H7 (cell line): ENCODE measurements around the gene STEAP3. TPM values are rescaled to one million over a fixed set of nuclear protein-coding genes. Genes with fewer than 3 reads are reported as not detected.

Source experiments
- DNase-seq: peaks from one replicate; pipeline ENCODE4 v3.0.0; 2012
- H3K27me3 ChIP-seq: 2 replicates; pipeline ENCODE4 v1.6.0; 2011; ENCODE audit warnings: mild to moderate bottlenecking, low read length; ENCODE audit not compliant: control insufficient read depth, insufficient read depth
- H3K36me3 ChIP-seq: replicated peaks from 2 replicates; pipeline ENCODE4 v1.5.1; 2011; ENCODE audit warnings: low read length; ENCODE audit not compliant: control insufficient read depth, insufficient read depth
- H3K4me3 ChIP-seq: 2 replicates; pipeline ENCODE4 v1.5.1; 2011; ENCODE audit warnings: low read depth, mild to moderate bottlenecking, control low read depth, low read length, moderate library complexity; ENCODE audit not compliant: insufficient read depth
- total RNA-seq: library from RNA; depleted of rRNA; stranded (reverse); fragments of >200 nt; shearing (Covaris generic); gene quantifications from 2 replicates; pipeline ENCODE4 v1.2.3, GENCODE V29; 2014

Gene STEAP3
- total RNA-seq, 1 experiment from 2014 or later = 16.0 TPM

DNA sequence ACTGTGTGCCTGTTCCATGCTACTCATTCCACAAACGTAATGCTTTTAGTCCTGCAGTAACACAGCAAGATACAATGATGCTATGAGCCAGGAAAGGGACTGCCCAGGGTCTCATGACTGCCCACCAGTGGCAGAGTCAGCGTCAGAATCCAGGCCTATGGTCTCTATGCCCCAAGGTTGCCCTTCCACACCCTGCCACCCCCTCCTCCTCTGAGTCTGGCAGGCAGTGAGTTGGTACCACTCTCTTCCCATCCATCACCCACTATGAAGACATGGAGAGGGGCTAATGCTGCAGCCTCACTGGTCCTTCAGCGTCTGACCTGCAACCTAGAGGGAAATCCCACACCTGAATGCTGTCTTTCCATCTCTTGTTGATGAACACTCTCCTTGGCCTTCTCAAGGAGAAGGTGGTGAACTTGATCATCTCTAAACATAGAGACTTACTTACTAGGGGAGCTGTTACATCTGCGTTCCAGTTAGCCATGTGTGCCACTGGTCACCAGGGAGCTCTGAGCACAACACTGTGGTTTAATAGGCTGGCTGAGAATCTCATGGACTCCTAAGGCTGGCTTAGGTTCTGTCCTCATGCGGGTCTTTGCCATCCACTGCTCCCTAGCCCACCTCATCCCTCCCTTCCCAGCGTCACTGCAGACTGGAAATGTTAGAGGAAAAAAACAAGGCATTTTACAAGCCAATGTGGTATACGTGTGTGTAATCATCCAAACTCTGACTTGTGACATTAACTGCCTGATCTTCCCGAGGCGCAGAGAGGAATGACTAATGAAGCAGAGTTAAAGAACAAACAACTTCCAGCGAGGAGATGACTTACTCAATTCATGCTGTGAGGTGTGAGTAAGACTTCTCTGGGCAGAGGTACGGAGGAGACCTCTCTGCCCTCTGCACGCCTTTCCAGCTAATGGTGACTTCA lies 28.8 kb downstream of the STEAP3 start:
- Histone ChIP-seq H3K4me3 (no peak overlapping the region), H3K27me3 (no peaks in the 10 kb centered on the region), H3K36me3 (peaks cover 7% of the 10 kb centered on the region)
- DNase-seq = peak; percentile 23

DNA sequence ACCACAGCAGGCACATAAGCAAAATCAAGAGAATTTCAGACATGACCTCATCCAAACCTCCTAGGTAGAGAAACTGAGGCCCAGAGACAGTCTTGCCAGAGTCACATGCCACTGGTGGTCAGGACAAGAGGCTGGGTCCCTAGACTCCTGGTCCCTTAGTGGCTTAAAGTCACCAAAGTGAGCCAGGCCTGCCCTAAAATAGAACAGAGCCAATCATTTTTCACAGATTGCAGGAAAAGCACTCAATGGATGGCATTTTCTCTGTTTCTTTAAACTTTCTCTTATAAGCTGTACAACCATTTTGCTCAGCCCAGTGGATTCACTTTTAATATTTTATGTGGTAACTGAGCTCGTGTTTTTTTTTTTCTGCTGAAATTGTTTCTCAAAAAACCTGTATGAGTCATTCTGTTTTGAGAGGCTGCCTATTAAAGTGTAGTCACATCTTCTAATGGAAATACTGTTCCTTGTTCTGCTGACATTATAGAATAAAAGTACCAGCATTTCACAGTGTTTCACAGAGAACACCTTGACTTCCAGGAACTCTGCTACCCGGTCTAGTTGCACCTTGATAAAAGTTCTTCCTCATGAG lies 29.6 kb downstream of the STEAP3 start:
- Histone ChIP-seq H3K27me3 (no peaks in the 10 kb centered on the region), H3K36me3 (peaks cover 7% of the 10 kb centered on the region), H3K4me3 (no peak overlapping the region)
- DNase-seq = no peak

DNA sequence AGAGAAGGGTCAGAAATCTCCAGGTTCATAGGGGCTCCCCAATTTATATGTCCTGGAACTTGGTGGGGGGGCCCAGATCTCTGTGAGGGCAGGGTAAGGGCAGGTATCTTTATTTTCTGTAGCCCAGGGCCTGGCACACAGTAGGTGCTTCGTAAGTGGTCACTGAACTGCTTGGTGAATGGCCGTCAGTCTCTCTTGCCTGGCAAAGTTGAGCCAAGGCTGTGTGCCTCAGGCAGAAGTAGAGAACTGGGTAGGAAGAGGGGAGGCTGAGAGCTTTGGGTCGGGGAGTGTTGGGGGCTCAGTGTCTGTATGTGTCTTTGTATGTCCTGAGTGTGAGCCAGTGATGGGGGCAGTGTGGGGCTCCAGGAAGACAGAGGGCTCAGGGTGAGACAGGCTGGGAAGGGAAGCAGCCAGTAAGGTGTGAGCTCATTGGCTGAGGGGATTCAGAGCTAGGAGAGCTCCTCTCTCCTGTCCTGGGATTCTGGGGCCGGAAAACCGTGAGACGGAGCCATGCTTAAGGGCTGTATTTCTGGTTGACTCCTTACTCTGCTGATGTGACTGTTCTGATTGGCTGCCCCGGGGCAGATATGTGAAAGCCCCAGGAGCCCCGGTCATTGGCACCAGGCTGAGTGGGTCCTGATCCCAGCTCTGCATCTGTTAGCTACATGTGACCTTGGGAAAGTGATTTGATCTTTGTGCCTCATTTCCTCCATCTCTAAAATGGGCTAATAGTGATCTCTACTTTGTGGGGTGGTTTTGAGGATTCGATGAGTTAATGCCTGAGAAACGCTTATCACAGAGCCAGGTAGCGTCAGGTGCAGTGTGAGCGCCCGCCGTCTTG lies 30.3 kb downstream of the STEAP3 start:
- no peak overlapping the region for H3K4me3 ChIP-seq
- DNase-seq = peak; percentile 16
- H3K27me3 ChIP-seq = no peaks in the 10 kb centered on the region
- H3K36me3 ChIP-seq = peaks cover 7% of the 10 kb centered on the region

DNA sequence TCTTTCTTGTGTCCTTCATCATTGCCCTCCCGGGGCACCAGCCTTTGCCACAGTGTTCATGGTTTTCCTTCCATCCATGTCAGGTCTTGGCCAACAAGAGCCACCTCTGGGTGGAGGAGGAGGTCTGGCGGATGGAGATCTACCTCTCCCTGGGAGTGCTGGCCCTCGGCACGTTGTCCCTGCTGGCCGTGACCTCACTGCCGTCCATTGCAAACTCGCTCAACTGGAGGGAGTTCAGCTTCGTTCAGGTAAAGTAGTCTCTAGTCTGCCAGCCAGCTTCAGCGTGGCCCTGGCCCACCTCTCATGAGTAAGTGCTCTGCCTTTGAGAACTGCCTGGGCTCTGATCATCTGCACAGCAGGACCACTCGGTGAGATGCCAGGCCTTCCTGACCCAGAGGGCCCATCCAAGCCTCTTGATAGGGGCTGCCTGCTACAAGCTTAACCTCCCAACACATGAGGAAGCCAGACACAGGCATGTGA lies 31.0 kb downstream of the STEAP3 start:
- no peak overlapping the region for H3K4me3 ChIP-seq
- DNase-seq = peak; percentile 8

DNA sequence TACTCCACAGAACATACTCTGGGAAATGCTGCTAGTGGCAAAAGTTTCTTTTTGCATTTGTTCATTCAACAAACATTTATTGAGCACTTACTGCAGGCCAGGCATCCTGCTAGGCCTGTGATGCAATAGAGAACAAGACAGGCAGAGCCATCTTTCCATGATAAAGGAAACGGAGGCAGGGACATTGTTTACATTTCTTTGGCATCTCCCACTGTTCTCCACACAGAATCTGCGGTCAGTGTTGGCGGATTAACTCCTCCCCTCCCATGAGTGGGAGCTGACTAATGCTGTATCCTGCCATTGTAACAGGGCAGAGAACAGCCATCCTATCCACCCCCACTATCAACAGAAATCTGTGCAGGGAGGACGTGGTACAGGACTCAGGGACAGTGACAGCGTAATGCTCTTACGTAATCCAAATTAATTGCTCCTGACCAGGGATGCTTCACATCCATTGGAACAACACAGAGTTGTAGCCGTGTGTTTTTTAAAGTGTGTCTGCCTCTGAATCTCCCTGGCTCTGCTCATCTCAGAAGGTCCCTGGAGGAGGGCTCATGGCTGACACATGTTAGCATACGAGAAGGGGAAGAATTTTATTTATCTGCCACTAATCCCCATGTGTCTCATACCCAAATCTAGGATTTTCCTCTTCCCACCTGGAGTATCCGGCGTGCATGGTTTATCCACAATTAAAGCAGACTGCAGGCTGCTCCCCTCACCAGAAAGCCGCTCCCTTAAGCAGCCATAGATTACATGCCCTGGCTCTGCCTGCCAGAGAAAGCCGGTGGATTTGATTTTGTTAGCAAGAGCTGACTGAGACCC lies 32.3 kb downstream of the STEAP3 start:
- no peak overlapping the region for H3K4me3 ChIP-seq
- no peaks in the 10 kb centered on the region for H3K27me3 ChIP-seq
- DNase-seq = peak; percentile 68
- H3K36me3 ChIP-seq = peaks cover 7% of the 10 kb centered on the region

More for the DNA sequence above, 31.0 kb downstream of the STEAP3 start:
- no peaks in the 10 kb centered on the region for H3K27me3 ChIP-seq
- peaks cover 7% of the 10 kb centered on the region for H3K36me3 ChIP-seq

DNA sequence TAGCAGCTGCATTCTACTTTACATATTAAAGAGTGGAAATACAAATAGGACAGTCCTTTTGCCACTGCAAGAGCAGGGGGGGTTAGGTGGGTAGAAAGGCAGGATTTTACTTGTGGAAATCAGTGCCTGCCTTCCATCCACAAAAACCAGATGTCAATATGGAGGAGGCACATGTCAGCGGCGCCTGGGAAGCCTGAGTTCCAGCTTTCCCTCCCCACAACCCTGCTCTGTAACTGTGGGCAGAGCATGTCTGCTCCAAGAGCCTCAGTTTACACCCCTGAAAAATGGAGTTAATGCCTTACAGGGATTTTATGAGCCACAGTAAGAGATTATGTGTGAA lies 32.9 kb downstream of the STEAP3 start:
- H3K36me3 ChIP-seq = peaks cover 4% of the 10 kb centered on the region
- H3K27me3 ChIP-seq = no peaks in the 10 kb centered on the region
- no peak for DNase-seq
- H3K4me3 ChIP-seq = no peak overlapping the region

DNA sequence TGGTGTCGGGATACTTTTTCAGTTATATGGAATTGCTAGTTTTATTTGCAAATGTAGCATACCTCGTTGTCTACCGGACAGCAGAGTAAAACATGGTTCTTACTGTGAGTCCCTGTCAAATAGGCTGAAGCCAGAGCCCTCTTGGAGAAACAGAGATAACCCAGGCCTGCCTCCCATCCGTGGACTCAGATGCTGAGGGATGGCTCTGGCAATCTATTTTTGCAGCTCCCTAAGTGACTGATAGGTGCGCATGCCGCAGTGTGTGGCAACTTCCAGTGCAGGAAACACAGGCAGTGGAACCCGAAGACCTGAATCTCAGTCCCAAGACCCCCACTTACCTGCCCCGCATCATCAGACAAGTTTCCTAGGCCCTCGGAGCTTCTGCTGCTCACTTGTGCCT lies 33.6 kb downstream of the STEAP3 start:
- Histone ChIP-seq H3K4me3 (no peak overlapping the region), H3K27me3 (no peaks in the 10 kb centered on the region), H3K36me3 (peaks cover 4% of the 10 kb centered on the region)
- DNase-seq = no peak

DNA sequence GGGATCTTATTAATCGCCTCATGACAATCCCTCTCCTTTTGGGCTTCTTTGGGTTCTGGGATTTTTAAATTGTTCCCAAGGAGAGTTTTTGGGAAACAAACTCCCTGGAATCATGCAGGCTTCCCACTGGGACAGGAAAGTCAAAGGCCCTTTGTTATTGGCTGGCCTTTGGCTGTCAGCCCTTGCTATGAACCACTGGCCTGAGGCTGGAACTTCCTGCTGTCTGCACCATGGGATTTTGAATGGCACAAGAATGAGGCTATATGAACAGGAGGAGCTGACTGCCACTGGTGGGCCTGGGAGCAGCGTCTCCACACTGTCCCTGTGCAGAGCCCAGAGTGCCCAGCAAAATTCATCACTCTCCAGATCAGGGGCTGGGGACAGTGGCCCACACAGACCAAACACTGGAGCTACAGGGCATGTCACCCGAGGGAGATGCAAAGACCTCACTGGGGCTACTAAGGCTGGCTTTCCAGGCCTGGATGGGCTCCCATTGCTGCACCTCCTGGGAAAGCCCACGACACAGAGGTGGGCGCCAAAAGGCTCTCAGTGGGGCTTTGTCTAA lies 35.7 kb downstream of the STEAP3 start:
- DNase-seq = peak; percentile 40
- Histone ChIP-seq H3K4me3 (no peak overlapping the region), H3K27me3 (no peaks in the 10 kb centered on the region), H3K36me3 (no peaks in the 10 kb centered on the region; the same call in 1 of the 2 replicates)

DNA sequence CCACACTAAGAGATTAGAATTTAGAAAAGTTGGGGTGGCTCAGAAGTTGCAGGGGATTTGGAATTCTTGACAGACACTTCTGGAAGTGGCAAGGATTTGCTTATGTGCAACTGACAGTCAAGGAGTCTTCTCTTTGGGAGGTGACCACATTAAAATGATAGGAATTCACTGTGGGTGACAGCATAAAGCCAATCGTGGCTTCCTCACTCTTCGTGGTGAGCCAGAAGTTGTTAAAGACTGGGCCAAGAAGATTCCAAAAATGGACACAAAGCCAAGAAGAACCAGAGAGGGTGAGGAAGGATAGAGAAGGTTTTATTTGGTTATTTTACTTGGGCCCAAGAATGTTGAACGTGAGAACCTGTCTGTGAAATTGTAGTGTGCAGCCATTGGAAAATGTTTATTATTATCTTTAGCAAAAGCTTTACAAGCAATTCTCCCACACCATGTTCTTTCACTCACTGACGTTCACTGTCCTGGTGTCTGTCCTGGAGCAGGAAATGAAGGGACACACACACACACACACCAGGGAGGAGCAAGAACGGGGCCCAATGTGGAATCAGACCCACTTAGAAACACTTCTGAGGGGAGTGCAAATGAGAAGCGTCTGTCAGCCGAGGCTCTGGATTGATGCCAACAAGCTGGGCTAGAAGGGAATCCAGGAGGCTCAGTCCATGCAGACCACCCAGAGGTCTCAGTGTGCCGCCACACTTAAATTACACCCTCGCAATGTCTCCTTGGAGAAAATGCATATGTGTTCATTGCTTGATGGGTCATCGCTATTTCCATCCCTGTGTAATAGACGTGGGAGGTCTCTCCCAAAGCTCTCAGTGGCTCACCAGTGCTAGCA lies 37.2 kb downstream of the STEAP3 start:
- no peak for DNase-seq
- H3K27me3 ChIP-seq = no peaks in the 10 kb centered on the region
- H3K4me3 ChIP-seq = no peak overlapping the region
- no peaks in the 10 kb centered on the region for H3K36me3 ChIP-seq

DNA sequence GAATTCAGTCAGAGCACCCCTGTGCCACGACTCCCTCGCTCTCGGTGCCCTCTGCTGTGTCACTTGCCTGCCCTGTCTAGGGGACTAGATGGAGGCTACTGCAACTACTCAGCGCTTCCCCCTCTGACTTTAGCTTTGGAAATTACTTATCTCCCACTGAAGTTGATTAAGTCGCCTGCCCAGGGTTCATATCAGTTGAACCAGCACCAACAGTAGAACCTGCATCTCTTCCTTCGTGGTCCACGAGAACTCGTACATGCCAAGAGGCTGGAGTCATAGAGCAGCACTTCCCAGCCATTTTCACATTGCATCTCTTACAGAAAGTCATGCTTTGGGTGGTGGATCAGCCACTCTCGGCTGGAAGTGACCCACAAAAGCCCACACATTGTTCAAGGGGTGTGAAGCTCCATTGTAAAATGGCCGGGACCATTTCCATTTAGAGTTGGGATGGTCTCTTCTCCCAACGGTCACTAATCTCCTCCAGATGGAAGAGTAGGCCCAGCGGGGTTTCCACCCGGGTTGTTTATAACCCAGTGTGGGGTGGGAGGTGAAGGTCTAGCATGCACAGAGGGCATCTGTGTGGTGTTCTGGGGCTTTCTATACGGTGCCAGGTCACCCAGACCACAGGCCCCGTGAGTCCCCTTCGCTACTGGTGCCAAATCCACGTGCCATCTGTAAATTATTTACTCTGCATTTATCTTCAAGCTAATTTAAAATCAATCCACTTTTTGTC lies 38.0 kb downstream of the STEAP3 start:
- Histone ChIP-seq H3K36me3 (no peaks in the 10 kb centered on the region), H3K4me3 (no peak overlapping the region), H3K27me3 (no peaks in the 10 kb centered on the region)
- DNase-seq = no peak

DNA sequence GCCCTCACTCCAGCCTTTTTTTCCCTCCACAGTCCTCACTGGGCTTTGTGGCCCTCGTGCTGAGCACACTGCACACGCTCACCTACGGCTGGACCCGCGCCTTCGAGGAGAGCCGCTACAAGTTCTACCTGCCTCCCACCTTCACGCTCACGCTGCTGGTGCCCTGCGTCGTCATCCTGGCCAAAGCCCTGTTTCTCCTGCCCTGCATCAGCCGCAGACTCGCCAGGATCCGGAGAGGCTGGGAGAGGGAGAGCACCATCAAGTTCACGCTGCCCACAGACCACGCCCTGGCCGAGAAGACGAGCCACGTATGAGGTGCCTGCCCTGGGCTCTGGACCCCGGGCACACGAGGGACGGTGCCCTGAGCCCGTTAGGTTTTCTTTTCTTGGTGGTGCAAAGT lies 39.4 kb downstream of the STEAP3 start:
- Histone ChIP-seq H3K27me3 (no peaks in the 10 kb centered on the region), H3K36me3 (no peaks in the 10 kb centered on the region), H3K4me3 (no peak overlapping the region)
- no peak for DNase-seq

DNA sequence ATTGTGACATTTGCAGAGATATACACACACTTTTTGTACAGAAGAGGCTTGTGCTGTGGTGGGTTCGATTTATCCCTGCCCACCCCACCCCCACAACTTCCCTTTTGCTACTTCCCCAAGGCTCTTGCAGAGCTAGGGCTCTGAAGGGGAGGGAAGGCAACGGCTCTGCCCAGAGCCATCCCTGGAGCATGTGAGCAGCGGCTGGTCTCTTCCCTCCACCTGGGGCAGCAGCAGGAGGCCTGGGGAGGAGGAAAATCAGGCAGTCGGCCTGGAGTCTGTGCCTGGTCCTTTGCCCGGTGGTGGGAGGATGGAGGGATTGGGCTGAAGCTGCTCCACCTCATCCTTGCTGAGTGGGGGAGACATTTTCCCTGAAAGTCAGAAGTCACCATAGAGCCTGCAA lies 40.0 kb downstream of the STEAP3 start:
- peak; percentile 48 for DNase-seq
- H3K27me3 ChIP-seq = no peaks in the 10 kb centered on the region
- H3K4me3 ChIP-seq = no peak overlapping the region
- H3K36me3 ChIP-seq = no peaks in the 10 kb centered on the region
